D721Med (cell line): ENCODE data around the gene SIL1.
"Not testable (repeated sequence)": the region's sequence is repeated elsewhere in the genome, so short reads cannot be mapped to it uniquely, and the experiment has no call there.

Experiments used
- DNase-seq: peaks from one replicate; pipeline ENCODE4 v3.0.0; 2011; ENCODE audit warnings: low spot score; ENCODE audit not compliant: insufficient read length
- FAIRE-seq: peaks from 2 replicates; lab custom pipeline; 2011; peaks lifted over from hg19 to GRCh38; lab: Jason Lieb, UNC
- CTCF ChIP-seq: IDR thresholded peaks from 2 replicates; pipeline ENCODE4 v1.5.1; 2012; ENCODE audit warnings: mild to moderate bottlenecking, control low read depth; ENCODE audit not compliant: insufficient read depth; ENCODE audit errors: missing control alignments

Gene SIL1

GRCh38 chr5:139058121-139058520, 140.0 kb downstream of the SIL1 start:
- TF ChIP-seq CTCF: no peak
- DNase-seq (no peak), FAIRE-seq (no peak)

GRCh38 chr5:139057045-139057939, 140.9 kb downstream of the SIL1 start:
- not testable (repeated sequence) for FAIRE-seq, DNase-seq

DNA sequence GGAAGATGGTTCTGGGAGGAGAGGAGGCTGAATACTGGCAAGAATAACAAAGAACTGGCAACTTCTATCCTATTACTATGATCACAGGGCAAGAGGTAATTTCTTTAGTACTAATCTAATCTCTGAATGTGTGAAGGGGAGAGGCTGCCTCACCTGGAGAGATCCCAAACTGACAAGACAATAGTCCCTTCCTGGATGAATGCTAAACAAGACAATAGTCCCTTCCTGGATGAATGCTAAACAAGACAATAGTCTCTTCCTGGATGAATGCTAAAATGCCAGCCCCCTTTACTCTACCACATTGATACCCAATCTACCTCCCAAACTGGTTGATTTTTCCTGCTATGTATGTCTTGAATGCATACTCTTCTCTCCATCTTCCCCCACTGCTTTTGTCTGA, 145.2 kb downstream of the SIL1 start:
- FAIRE-seq: no peak
- DNase-seq: no peak
- TF ChIP-seq CTCF: no peak

- DNase-seq: no peak
- no peak for TF ChIP-seq CTCF
- FAIRE-seq: no peak
These were observed 146.8 kb downstream of the SIL1 start for GRCh38 chr5:139051392-139051791.

DNA sequence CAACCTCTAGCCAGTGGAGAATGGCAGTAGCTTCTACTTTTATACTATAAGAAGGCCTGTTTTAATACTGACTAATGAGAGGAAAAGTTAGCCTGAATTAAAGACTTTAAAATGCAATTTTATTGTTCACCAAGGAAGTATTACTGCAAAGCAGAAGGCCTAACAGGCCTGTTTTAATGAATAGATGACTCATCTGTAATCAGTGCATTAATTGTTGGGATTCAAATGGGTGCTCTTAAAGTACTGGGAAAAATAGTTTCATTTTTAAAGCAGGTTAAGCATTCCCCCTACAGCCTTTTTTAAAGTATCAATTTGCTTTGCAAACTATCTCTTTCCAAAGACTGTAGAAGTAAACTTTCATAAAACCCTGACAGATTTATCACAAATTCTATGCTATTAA, 147.7 kb downstream of the SIL1 start:
- DNase-seq (no peak), FAIRE-seq (no peak)

DNA sequence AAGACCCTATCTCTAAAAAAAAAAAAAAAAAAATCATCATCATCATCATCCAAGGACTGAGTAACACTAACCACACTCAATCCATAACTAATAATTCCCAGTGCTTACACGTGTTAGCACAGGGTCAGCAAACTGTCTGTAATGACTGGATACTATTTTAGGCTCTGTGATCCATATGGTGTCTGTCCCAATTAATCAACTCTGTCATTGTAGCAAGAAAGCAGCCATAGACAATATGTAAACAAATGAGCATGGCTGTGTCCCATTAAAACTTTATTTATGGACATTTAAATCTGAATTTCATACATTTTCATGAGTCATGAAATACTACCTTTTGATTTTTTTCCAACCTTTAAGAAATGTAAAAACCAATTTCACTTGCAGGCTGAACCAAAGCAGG, 148.4 kb downstream of the SIL1 start:
- FAIRE-seq (no peak), DNase-seq (no peak)
- no peak for TF ChIP-seq CTCF

More for the DNA sequence above, 147.7 kb downstream of the SIL1 start:
- TF ChIP-seq CTCF: no peak

DNA sequence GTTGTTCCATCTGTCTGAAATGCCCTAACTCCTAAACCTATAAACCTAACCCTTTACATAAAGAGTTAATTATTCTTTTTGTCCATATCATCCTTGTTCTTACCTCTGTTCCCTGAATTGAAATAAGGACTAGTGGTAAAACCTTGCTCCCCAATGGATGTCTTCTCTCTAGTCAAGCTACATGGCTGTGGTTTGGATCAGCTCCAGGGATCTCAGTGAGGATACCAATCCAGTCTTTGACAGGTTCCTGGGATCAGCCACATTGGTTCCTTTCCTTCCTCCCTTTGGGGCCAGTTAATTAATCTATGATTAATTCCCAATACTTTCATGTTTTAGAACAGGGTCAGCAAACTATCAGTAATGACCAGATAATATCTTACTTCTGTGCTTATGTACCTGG, 151.6 kb downstream of the SIL1 start:
- DNase-seq (no peak), FAIRE-seq (no peak)
- TF ChIP-seq CTCF: no peak
